K562 (cell line): ENCODE measurements around the gene ABCA4.

Experiments
- CBX5 ChIP-seq: IDR thresholded peaks from 2 replicates; pipeline ENCODE4 v1.6.1; 2014; ENCODE audit warnings: low read depth, borderline replicate concordance
- EZH2 ChIP-seq: IDR thresholded peaks from 2 replicates; pipeline ENCODE4 v1.6.1; 2012; ENCODE audit warnings: low read depth, mild to moderate bottlenecking, inconsistent platforms, low read length, borderline replicate concordance
- FOS ChIP-seq: IDR thresholded peaks from 3 replicates; pipeline ENCODE4 v1.6.1; 2011; ENCODE audit not compliant: insufficient read length; ENCODE audit errors: extremely low read depth
- JUN ChIP-seq, 2 experiments: sonication (generic) in 1 of 2; formaldehyde crosslinking in 1 of 2; IDR thresholded peaks; 2 replicates each; pipeline versions ENCODE4 v1.6.1 to v1.8.0; 2012 to 2022; ENCODE audit warnings: borderline replicate concordance in 2 of 2, mild to moderate bottlenecking in 2 of 2, improper control_type of control experiment in 1 of 2, low read depth in 1 of 2, low read length in 1 of 2, missing genetic modification reagents in 1 of 2
- RBBP5 ChIP-seq: fragments of 200-600 bp; sonication (generic); IDR thresholded peaks from 2 replicates; pipeline ENCODE4 v1.6.1; 2012; ENCODE audit warnings: borderline replicate concordance, mild to moderate bottlenecking, low read length, control low read depth, inconsistent platforms; ENCODE audit not compliant: insufficient read depth, poor library complexity, severe bottlenecking
- RHOXF2B ChIP-seq: fragments of 250-450 bp; sonication (Bioruptor Pico); conservative IDR thresholded peaks from 2 replicates; pipeline ENCODE4 v1.5.1; 2021
- ZNF12 ChIP-seq: sonication (generic); formaldehyde crosslinking; IDR thresholded peaks from 2 replicates; pipeline ENCODE4 v1.4.0; 2020; ENCODE audit warnings: mild to moderate bottlenecking, missing genetic modification reagents
- ZNF444 ChIP-seq: fragments of 250-450 bp; sonication (Bioruptor Pico); IDR thresholded peaks from 2 replicates; pipeline ENCODE4 v1.4.0; 2020; ENCODE audit warnings: mild to moderate bottlenecking, moderate library complexity
- TF ChIP-seq, protein P1 (sequence below), 2 experiments: fragments of 450-650 bp; IDR thresholded peaks; 2 replicates each; pipeline ENCODE4 v1.6.1; 2018; ENCODE audit warnings: mild to moderate bottlenecking in 2 of 2, low read depth in 1 of 2; ENCODE audit not compliant: partially characterized antibody in 2 of 2

DNA sequence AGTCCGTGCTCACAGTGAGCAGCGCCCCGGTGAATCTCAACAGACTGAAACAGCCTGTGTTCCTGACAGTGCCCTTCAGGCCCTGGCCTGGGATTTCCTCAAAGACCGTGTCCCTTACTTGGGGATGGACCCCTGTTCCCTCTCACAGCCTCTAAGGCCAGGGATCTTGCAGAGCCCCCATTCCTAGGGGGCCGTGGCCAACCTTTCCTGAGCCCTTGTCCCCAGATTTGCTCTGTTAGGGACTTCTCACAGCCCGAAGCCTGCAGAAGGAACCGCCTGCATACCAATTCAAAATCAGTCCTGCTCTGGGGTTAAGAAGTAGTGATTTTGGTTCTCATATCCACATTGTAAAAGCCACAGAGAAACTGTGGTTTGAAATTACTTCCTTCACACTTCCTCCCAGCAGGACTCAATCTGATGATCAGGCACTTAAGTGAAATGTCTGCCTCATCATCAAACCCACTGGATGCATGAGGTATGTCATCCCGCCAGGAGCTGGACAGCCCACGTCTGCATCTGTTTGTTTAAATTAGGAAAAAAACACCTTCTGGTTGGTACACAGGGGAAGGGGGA is 14.9 kb downstream of the ABCA4 start:
- TF ChIP-seq CBX5 = no peak
- TF ChIP-seq FOS = no peak
- TF ChIP-seq EZH2 = no peak
- no peak for TF ChIP-seq JUN (IDR thresholded peaks at IDR 0.05; ENCODE audit: borderline replicate concordance, low read depth, low read length)
- TF ChIP-seq JUN (CRISPR knock-in tag; IDR thresholded peaks at IDR 0.05; ENCODE audit: borderline replicate concordance) = no peak
- TF ChIP-seq, protein P1, sequence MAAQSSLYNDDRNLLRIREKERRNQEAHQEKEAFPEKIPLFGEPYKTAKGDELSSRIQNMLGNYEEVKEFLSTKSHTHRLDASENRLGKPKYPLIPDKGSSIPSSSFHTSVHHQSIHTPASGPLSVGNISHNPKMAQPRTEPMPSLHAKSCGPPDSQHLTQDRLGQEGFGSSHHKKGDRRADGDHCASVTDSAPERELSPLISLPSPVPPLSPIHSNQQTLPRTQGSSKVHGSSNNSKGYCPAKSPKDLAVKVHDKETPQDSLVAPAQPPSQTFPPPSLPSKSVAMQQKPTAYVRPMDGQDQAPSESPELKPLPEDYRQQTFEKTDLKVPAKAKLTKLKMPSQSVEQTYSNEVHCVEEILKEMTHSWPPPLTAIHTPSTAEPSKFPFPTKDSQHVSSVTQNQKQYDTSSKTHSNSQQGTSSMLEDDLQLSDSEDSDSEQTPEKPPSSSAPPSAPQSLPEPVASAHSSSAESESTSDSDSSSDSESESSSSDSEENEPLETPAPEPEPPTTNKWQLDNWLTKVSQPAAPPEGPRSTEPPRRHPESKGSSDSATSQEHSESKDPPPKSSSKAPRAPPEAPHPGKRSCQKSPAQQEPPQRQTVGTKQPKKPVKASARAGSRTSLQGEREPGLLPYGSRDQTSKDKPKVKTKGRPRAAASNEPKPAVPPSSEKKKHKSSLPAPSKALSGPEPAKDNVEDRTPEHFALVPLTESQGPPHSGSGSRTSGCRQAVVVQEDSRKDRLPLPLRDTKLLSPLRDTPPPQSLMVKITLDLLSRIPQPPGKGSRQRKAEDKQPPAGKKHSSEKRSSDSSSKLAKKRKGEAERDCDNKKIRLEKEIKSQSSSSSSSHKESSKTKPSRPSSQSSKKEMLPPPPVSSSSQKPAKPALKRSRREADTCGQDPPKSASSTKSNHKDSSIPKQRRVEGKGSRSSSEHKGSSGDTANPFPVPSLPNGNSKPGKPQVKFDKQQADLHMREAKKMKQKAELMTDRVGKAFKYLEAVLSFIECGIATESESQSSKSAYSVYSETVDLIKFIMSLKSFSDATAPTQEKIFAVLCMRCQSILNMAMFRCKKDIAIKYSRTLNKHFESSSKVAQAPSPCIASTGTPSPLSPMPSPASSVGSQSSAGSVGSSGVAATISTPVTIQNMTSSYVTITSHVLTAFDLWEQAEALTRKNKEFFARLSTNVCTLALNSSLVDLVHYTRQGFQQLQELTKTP (IDR thresholded peaks at IDR 0.05; ENCODE audit: low read depth in 1 of 2, partially characterized antibody in 2 of 2) = no peak
- no peak for TF ChIP-seq RHOXF2B (CRISPR knock-in tag)
- no peak for TF ChIP-seq ZNF444
- TF ChIP-seq RBBP5 = no peak
- TF ChIP-seq ZNF12 (CRISPR knock-in tag) = no peak
